Sigmoid colon (tissue), 3 donors: Measurements from ENCODE around the gene IFITM2.

Experiments
- CTCF ChIP-seq, 4 experiments: fragments of 450-650 bp in 3 of 4; fragments of 200-600 bp in 1 of 4; IDR thresholded peaks; one replicate each; pipeline ENCODE4 v1.5.1; 2016 to 2019; ENCODE audit warnings: antibody characterized with exemption in 4 of 4, mild to moderate bottlenecking in 3 of 4, moderate library complexity in 2 of 4
- POLR2A ChIP-seq, 2 donors: fragments of 450-650 bp; IDR thresholded peaks; one replicate each; pipeline ENCODE4 v1.6.1; 2016; ENCODE audit warnings: antibody characterized with exemption in 2 of 2, mild to moderate bottlenecking in 2 of 2, moderate library complexity in 2 of 2

DNA sequence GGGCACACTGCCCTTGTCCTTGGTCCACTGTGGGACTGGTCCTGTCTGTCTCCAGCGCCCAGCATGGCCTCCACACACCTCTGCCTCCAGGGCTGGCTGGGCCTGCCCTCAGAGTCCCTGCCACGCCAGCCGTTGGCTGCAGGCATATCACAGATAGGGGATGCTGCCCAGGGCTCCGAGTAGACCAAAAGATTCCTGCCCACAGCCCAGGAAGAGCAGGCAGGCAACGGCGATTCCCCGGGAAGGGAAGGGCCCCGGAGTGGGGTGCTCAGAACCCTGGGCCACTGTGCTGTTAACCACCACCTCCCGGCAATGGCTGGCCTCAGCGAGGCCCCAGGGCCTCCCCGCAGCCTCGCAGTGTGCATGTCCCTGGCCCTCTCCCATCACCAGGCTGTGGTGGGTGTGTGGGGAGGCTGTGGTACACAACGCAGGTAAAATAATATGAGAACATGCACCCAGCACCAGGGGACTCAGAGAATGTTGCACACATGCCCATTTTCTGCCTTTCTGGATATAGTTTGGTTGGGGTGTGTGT lies 10.5 kb upstream of the IFITM2 start:
- TF ChIP-seq CTCF (IDR thresholded peaks at IDR 0.05) (no peak), POLR2A (IDR thresholded peaks at IDR 0.05) (no peak)
